Prostate gland (tissue), 2 donors: ENCODE results near the gene LIN28A.

Experiments used
- CTCF ChIP-seq, 4 experiments: fragments of 200-600 bp in 2 of 4; fragments of 450-650 bp in 2 of 4; sonication (generic) in 2 of 4; IDR thresholded peaks; 1 replicate in 3 of 4; 2 replicates in 1 of 4; pipeline ENCODE4 v1.5.1; 2016 to 2019; ENCODE audit warnings: antibody characterized with exemption in 4 of 4, mild to moderate bottlenecking in 2 of 4, moderate library complexity in 2 of 4
- POLR2A ChIP-seq: fragments of 450-650 bp; IDR thresholded peaks from one replicate; pipeline ENCODE4 v1.6.1; 2016; ENCODE audit warnings: antibody characterized with exemption, mild to moderate bottlenecking
- POLR2AphosphoS5 ChIP-seq: sonication (generic); formaldehyde crosslinking; IDR thresholded peaks from one replicate; pipeline ENCODE4 v1.6.1; 2017; ENCODE audit warnings: antibody characterized with exemption

- TF ChIP-seq CTCF (IDR thresholded peaks at IDR 0.05), result no peak
- no peak for TF ChIP-seq POLR2AphosphoS5
- TF ChIP-seq POLR2A, result no peak
These were observed 65.4 kb downstream of the LIN28A start for GRCh38 chr1:26475989-26476388.
